SK-N-SH (cell line): Measurements from ENCODE around the gene CCNB1.

Experiments used
- EZH2phosphoT487 ChIP-seq: fragments of 200-600 bp; sonication (generic); IDR thresholded peaks from 2 replicates; pipeline ENCODE4 v1.6.1; 2017; ENCODE audit warnings: low read depth, mixed run types, mild to moderate bottlenecking, antibody characterized with exemption, moderate library complexity, borderline replicate concordance
- MAX ChIP-seq: IDR thresholded peaks from 2 replicates; pipeline ENCODE4 v1.4.0; 2012; ENCODE audit warnings: low read depth

- TF ChIP-seq EZH2phosphoT487 (no peak), MAX (no peak)
Measured at GRCh38 chr5:69136293-69136692, 30.7 kb upstream of the CCNB1 start.
